NCI-H128 (cell line): ENCODE data around the gene PLA2G6.

Experiments
- DNase-seq: peaks from one replicate; lab custom pipeline; 2025; ENCODE audit not compliant: unreplicated experiment; lab: John Stamatoyannopoulos, UW

PLA2G6 gene

DNA sequence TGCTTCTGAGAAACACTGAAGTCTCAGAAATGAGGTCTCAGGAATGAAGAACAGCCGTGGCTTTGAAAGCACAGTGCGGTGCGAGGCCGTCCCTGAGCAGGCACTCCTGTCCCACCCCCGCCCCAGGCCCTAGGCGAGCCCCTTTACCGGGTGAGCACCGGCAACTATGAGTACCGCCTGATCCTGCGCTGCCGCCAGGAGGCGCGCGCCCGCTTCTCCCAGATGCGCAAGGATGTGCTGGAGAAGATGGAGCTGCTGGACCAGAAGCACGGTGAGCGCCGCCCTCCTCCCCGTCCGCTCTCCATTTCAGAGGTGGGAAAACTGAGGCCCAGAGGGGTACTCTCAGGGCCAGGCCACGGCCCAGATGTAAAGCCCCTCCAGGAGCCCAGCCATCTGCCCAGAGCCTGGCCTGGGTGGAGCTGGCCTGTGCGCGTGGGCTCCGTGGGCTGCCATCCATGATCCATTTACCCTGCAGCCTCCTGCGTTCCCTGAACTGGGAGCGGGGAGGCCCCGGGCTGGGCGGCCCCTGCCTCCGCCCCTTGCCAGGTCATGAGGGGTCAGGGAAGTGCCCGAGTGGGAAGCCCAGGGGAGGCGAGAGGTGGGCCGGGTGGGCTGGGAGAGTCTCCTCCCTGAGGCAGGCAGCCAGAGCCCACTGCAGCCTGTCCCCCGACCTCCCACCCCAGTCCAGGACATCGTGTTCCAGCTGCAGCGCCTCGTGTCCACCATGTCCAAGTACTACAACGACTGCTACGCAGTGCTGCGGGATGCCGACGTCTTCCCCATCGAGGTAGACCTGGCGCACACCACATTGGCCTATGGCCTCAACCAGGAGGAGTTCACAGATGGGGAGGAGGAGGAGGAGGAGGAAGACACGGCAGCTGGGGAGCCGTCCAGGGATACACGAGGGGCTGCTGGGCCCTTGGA is 107.2 kb downstream of the PLA2G6 start:
- DNase-seq = no peak

DNA sequence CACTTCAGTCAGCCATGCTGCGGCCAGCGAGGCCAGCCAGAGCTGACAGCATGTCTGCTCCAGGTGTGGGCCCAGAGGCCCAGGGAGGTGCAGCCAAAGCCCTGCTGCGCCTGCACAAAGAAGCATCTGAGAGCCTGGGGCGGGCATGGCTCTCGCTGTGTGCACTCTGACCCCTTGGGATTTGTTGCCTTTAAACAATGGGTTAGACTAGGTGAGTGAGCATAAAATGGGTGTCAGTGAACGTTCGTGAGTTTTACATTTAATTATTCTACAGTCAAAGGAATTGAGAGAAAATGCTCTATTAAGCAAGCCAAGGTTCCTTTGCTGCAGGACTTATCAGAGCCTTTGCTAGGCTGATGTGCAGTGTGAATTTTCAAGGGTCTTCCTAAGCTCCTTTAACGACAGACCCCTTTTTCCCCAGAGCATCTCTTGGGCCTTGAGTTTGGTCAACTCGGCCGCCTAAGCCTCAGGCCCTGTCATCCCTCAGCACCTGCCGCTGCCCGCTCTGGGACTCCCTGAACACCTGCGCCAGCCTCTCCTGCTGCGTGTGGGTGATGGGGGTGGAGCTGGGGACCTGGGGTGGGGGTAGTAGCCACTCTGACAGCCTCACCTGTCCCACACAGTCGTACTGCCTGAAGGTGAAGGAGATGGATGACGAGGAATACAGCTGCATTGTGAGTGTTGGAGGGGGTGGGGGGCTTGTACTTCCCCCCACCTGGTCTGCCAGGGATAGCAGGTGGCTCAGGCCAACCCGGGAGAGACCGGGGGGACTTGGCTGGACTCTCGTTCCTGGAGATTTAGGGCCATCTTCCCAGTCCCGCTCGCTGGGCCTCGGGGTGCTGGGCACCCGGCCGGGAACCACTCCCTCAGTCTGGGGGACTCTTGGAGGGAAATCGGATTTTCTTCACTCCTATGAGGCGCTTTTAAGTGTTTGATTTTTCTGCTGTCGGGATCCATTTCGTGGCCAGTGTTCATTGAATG is 108.2 kb downstream of the PLA2G6 start:
- DNase-seq = no peak

DNA sequence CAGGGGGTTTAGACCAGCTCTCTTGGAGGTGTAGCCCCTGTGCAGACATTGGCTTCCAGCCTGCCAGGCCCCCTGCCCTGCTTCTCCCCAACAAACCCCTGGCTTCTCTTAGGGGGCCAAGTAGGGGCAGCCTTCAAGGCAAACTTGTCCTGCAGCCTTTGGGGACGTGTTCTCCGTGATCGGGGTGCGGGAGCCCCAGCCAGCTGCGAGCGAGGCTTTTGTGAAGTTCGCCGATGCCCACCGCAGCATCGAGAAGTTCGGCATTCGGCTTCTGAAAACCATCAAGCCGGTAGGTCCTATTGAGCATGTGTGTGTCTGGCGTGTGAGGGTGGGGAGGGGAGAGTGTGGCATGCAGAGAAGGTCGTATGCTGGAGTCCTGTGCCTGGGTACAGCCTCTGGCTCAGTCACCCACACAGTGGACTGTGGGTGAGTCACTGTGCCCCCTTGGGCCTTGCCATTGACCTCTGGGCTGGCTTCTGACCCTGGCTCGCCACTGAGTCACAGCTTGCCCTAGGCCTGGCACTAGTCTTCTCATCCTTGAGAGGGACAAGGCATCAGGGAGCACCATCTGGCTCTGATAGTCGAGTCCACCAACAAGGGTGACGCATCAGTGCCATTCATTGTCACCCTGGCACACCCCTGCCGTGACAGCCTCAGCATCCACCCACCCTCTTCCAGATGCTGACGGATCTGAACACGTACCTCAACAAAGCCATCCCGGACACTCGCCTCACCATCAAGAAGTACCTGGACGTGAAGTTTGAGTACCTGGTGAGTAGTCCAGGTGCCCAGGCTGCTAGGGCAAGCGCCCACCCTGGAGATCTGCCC is 109.1 kb downstream of the PLA2G6 start:
- no peak for DNase-seq

DNA sequence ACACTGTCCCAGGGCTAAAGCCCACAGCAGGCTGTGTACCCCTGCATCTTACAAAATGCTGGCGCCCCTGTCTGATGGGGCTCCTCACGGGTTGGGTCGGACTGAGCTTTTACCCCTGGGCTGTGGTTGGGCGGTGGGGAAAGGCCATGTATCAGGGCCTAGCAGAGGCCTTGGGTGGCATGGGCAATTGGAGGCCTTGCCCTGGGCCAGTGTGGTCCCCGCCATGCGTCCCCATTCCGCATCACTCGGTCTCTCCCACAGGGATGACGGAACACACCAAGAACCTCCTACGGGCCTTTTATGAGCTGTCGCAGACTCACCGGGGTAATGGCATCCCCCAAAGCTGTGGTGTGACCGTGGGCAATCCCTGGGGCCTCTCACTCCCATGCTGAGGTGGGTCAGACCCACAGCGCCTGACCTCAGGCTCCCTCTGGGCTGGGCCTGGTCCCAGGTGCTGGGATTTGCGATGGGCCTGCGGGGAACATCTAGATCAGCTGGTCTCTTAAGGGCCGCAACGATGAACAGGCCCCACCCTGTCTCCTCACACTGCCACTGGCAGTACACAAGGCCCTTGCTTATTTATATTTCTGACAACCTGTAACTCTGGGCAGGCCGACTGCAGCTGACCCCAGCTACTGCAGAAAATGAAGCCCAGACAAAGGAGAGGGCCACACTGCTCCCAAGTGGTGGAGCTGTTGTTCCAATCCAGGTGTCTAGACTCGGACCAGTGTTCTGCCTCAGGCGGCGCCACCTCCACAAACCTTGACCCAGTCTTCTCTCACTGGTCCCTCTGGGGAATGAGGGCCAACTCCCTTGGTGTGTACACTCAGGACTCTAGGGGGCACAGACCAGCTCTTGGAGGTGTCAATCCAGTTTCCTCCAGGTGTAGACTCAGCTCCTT is 110.0 kb downstream of the PLA2G6 start:
- DNase-seq = no peak

DNA sequence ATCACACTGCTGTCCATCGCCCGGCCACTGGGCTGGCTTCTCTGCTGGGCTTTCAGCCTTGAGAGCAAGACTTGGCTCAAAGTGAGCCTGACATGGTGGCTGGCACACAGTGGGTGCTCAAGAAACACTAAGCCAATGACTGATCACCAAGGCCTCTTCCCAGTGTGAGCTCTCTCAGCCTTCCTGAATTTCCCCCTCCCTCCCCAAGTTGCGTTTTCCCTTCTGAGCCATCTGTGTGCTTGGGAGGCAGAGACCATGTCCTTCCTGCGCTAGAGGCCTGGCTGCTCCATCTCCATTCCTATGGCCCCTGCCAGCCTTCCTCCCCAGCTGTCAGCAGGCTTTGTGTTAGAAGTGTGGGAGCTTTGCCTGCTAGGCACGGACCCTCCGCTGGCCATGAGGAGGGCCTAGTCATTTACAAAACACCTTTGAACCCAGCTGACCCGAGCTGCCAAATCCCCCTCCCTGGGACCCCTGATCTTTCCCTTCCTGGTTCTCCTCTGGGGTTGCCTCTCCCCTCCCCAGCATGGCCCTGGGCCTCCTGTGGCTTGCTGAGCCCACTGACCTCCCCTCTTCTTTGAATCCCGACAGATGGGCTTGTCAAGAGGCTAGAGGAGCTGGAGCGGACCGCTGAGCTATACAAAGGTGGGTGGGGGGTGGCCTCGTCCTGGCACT is 111.2 kb downstream of the PLA2G6 start:
- DNase-seq = no peak

DNA sequence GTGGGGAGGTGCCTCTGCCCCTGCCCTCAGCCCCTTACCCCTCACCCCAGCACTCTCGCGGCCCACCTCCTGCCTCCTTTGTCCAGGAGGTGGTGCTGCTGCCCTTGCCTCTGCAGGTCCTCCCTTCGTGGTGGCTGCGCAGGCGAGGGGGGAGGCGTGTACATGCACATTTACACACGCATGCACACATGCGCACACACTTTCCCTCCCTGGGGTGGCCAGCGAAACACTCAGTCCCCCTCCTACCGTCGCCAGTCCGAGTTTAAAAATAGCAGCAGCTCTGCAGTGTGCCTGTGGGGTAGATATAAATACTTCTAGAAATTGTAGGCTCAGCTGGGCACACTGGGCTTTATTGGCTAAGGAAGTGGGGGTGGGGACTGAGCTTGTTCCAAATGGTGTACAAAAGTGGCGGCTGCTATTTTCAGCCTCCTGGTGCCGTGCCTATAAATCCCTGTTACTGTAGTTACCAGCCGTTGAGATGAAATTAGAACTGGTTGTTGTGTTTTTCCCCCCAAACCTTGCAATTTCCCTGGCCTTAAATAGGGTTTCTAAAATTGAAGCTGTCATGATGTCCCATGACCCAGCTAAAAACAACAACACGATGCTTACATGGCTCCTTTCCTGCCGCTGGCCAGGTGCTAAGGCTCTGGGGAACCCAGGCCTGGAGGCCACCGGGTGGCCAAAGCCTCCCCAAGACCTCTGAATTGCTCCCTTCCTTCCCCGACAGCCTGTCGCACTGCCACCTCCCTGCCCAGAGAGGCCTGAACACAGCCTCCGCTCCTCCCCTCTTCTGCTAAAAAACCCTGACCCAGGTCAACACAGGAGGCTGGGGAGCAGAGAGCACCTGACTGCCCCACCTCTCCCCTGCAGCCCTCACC is 112.0 kb downstream of the PLA2G6 start:
- DNase-seq = no peak

DNA sequence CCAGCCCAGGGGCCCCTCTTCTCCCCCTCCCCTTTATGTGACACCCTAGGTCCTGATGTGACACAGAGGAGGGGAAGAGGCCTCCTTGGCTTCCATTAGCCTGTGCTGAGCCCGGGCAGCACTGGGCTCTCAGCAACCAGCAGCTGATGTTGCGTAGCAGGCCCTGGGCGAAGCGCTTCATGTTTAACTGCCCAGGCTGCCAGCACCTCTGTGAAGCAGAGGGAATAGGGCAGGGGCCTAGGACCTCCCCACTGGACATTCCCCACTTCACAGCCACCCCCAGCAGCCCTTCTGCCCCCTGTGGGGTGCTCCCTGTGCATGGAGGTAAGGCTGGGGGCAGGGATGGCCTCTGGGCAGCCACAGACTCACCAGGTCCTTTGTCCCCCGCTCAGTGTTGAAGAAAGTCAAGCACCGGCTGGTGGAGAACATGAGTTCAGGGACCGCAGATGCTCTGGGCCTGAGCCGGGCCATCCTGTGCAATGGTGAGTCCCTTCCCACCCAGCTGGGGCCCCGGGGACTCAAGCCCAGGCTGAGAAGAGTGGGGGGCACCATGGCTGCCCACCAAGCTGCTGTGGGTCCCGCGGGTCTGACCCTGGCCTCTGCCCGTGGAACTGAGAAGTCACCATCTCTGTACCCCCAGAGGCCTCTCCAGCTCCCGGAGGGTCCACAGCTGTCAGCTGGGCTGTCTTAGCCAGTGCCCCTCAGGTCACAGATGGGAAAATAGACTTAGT is 112.8 kb downstream of the PLA2G6 start:
- no peak for DNase-seq

DNA sequence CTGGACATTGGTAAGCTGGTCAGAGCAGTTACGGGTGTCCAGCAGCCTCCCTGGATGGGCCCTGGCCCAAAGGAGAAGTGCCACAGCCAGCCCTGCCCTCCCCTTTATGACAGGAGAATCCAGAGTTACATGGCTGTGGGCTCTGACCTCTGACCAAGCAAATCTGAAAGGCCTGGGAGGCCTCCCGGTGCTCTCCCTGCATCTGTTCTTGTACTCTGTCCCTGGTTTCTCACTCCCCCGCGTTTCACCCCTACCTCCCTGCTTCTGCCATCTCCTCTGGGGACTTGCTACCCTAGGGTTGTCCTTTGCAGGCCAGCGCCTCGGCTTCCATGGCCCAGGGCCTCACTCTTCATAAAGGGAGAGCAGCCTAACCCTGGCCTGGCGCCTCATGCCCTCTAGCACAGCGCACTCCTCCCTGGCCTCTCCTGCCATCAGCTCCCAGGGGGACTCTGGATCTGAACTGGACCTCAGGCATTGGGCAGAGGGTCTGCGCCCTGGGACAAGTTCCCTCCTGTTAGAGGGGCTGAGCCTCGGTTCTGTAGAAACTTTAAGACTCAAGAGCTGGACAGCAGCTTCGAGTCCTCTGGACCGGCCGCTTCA is 113.8 kb downstream of the PLA2G6 start:
- DNase-seq = no peak

DNA sequence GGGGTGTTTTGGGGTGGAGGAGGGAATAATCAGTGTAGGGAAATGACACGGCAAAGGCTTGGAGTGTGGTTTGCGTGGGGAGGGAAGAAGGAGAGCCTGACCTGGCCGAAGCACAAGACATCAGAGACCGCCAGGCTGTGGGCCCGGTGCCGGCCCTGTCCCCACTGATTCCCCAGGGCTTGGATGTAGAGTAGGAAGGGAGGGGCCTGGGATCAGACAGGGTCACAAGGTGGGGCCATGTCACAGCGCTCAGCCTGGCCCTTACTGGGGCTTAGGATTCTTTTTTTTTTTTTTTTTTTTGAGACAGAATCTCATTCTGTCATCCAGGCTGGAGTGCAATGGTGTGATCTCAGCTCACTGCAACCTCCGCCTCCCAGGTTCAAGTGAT is 114.6 kb downstream of the PLA2G6 start:
- DNase-seq = no peak

DNA sequence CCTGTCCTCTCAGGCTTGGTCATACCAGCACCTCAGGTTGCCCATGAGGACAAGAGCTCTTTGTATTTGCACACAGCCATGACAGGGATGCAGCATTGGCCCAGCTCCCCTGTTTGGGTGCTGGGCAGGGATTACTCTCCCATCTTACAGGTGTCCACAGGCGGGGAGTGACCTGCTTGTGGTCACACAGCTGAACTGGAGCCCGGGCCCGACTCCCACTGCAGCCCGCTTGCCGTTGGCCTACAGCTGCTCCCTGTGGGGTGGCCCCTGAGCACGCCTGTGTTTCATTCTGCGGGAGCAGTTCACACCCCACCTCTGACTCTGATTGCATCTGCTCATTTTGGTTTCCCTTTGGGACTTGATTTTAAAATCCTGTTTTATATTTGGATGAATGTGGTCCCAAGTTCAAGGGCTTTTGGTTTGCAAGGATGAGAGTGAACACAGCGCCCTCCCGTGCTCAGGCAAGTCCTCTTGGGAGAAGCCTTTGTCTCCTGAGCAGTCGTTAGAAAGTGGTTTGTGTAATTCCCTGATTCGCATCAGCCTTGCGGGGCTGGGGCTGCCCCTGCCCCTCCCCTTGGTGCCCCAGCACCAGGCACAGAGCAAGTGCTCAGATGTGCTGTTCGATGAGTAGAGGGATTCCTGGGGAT is 115.1 kb downstream of the PLA2G6 start:
- DNase-seq = no peak

DNA sequence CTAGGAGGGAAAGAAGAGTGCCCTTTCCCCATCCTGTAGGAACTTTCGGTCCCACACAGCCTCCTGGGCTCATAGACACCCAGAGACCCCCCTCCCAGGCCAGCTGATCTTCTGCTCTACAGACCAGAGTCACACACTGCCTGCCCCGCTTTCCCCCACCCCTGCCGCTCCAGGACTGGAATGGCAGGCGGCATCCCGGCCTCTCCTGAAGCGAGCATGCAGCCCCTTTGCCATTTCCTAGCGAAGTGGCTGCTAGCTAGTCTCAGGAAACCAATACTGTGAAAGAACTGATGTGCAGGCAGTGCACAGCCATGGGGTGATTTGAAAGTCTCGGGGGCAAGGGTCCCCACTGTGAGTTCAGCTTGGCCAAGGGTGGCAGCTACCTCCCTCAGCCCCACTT is 116.1 kb downstream of the PLA2G6 start:
- no peak for DNase-seq

DNA sequence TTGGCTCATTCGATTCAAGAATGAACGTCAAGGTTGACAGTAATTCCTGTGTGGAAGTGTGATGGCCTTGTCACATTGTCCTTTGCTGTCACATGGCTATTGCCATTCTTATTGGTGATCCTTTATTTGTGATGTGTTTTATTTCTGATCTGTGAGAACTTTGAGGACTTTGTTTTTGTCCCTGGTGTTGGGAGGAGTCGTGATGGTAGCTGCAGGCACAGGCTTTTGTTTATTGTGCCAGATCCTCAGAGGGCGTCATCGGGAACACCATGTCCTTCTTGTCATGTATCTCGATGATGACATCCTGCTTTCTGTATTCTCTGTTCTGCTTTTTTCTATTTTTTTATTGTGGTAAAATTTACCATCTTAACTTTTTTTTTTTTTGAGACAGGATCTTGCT is 118.8 kb downstream of the PLA2G6 start:
- no peak for DNase-seq
